Astrocyte of the spinal cord (primary cell): Measurements from ENCODE around the gene NUDT14.

Source experiments
- DNase-seq: peaks from one replicate; pipeline ENCODE4 v3.0.0; 2011; ENCODE audit warnings: low read depth, low spot score
- H3K4me3 ChIP-seq: 2 replicates; pipeline ENCODE4 v1.5.1; 2011; ENCODE audit warnings: low read depth, mild to moderate bottlenecking, low read length, moderate library complexity
- CTCF ChIP-seq: IDR thresholded peaks from 2 replicates; pipeline ENCODE4 v1.5.1; 2012; ENCODE audit warnings: low read depth, mild to moderate bottlenecking, low read length, inconsistent platforms
- in situ Hi-C: cut with HindIII; loops from 2 replicates; pipeline ENCODE4 v1.10.0; 2017; ENCODE audit warnings: low sequenced_read_pairs

NUDT14 gene

GRCh38 chr14:105149146-105149781, 31.8 kb downstream of the NUDT14 start:
- no peak overlapping the region for H3K4me3 ChIP-seq
- DNase-seq: no peak
- TF ChIP-seq CTCF: no peak
- in situ Hi-C loops: no loop called here

GRCh38 chr14:105148604-105149145, 32.4 kb downstream of the NUDT14 start:
- H3K4me3 ChIP-seq: no peak overlapping the region
- no peak for TF ChIP-seq CTCF
- DNase-seq: no peak
- in situ Hi-C loops: no loop called here

GRCh38 chr14:105147671-105148603, 33.2 kb downstream of the NUDT14 start:
- no peak for DNase-seq
- no peak overlapping the region for H3K4me3 ChIP-seq
- in situ Hi-C loops: no loop called here
- TF ChIP-seq CTCF: no peak

GRCh38 chr14:105146976-105147635, 34.0 kb downstream of the NUDT14 start:
- in situ Hi-C loops: no loop called here
- TF ChIP-seq CTCF: no peak
- H3K4me3 ChIP-seq: no peak overlapping the region
- no peak for DNase-seq

- TF ChIP-seq CTCF: no peak
- in situ Hi-C loops: no loop called here
- DNase-seq: no peak
- H3K4me3 ChIP-seq: no peak overlapping the region
These were observed 34.7 kb downstream of the NUDT14 start for GRCh38 chr14:105146181-105146975.
